DMS53 treated with DMSO at 0.1 percent for 48 hours (cell line): Measurements from ENCODE around the gene KCNQ1.

Experiments
- DNase-seq: peaks from one replicate; lab custom pipeline; 2025; ENCODE audit not compliant: unreplicated experiment; lab: John Stamatoyannopoulos, UW

Gene KCNQ1

GRCh38 chr11:2423157-2424025 lies 21.4 kb upstream of the KCNQ1 start:
- DNase-seq, result no peak

GRCh38 chr11:2424811-2425495 lies 19.9 kb upstream of the KCNQ1 start:
- no peak for DNase-seq

GRCh38 chr11:2425506-2425905 lies 19.3 kb upstream of the KCNQ1 start:
- no peak for DNase-seq

- DNase-seq, result no peak
Measured at GRCh38 chr11:2426221-2426620, 18.6 kb upstream of the KCNQ1 start.

- no peak for DNase-seq
Measured at GRCh38 chr11:2426826-2427521, 17.8 kb upstream of the KCNQ1 start.

GRCh38 chr11:2427721-2428321 lies 17.0 kb upstream of the KCNQ1 start:
- no peak for DNase-seq

- DNase-seq, result peak; percentile 34
Measured at GRCh38 chr11:2428322-2428795, 16.4 kb upstream of the KCNQ1 start.

GRCh38 chr11:2431395-2431794 lies 13.4 kb upstream of the KCNQ1 start:
- no peak for DNase-seq

- no peak for DNase-seq
Measured at GRCh38 chr11:2432171-2432621, 12.6 kb upstream of the KCNQ1 start.

- no peak for DNase-seq
Measured at GRCh38 chr11:2432628-2433071, 12.2 kb upstream of the KCNQ1 start.

- DNase-seq, result no peak
Measured at GRCh38 chr11:2433106-2433925, 11.5 kb upstream of the KCNQ1 start.

- no peak for DNase-seq
Measured at GRCh38 chr11:2434008-2434407, 10.8 kb upstream of the KCNQ1 start.

- DNase-seq, result no peak
Measured at GRCh38 chr11:2434506-2435255, 10.1 kb upstream of the KCNQ1 start.

- no peak for DNase-seq
Measured at GRCh38 chr11:2435288-2436012, 9.4 kb upstream of the KCNQ1 start.

GRCh38 chr11:2436013-2436520 lies 8.7 kb upstream of the KCNQ1 start:
- DNase-seq, result no peak

- no peak for DNase-seq
Measured at GRCh38 chr11:2436521-2437031, 8.2 kb upstream of the KCNQ1 start.

GRCh38 chr11:2437516-2437915 lies 7.3 kb upstream of the KCNQ1 start:
- DNase-seq, result no peak

- no peak for DNase-seq
Measured at GRCh38 chr11:2439820-2440219, 5.0 kb upstream of the KCNQ1 start.
